NCI-H510A (cell line): ENCODE measurements around the gene CNOT2.
"Not testable (repeated sequence)": the region's sequence is repeated elsewhere in the genome, so short reads cannot be mapped to it uniquely, and the experiment has no call there.

Source experiments
- DNase-seq: peaks from one replicate; lab custom pipeline; 2025; lab: John Stamatoyannopoulos, UW

Gene CNOT2

DNA sequence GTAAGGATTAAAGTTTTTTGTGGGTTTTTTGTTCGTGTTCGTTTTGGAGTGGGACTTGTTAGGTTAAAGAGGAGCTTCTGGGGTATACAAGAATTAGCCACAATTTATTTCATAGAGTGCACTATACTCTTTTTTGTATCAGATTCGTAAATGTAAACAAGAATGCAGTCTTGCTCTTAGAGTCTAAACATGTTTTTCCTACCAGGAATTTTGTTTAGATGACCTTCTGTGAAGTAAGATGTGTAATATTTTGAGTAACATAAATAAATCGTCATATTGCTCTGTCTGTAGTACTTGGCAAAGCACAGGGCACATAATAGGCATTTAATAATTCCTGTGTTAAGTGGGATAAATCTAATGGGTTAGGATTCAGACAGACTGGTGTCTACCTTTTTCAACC, 9.6 kb downstream of the CNOT2 start:
- no peak for DNase-seq

DNA sequence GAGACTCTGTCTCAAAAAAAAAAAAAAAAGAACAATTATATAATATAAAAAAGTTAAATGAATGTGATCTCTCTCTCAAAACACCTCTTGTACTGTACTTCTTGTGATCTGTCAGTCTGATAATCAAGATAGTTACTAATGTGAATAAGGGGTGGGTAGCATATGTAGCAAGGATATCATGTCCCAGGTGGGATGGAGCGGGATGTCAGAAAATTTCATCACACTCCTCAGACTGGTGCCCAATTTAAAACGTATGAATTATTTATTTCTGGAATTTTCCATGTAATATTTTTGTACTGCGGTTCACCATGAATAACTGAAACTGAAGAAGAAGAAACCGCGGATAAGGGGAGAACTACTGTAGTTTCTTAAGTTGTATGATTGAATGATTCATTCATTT, 11.0 kb downstream of the CNOT2 start:
- no peak for DNase-seq

DNA sequence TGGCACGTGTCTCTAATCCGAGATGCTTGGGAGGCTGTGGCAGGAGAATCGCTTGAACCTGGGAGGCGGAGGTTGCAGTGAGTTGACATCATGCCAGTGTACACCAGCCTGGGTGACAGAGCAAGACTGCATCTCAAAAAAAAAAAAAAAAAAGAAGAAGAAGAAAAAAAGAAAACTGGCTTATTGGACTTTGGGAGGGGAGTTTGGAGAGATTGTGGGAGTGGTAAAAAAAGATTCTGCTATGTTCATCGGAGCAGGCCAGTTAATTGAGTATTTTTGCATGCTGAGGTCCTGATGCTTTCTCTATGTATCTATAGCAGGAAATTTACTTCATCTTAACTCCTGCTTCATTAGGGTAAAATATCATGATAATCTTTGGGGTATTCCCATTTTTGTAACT, 11.6 kb downstream of the CNOT2 start:
- no peak for DNase-seq

DNA sequence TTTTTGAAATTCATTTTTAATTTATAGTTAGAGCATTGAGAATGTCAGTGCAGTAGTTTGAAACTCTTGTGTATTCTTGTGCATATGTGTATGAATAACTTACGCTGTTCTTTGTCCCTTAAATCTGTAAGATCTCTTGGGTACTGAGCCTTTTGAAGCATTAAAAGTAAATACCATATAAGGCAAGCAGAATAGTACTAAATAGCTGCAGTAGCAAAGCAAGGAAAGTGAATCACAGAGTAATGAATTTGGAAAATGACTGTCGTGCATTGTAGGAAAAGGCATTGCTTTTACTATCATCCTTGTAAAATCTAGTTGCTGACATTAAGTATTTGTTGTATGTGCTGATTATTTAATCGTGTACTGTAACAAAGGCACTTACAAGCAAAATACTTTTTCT, 12.1 kb downstream of the CNOT2 start:
- no peak for DNase-seq

DNA sequence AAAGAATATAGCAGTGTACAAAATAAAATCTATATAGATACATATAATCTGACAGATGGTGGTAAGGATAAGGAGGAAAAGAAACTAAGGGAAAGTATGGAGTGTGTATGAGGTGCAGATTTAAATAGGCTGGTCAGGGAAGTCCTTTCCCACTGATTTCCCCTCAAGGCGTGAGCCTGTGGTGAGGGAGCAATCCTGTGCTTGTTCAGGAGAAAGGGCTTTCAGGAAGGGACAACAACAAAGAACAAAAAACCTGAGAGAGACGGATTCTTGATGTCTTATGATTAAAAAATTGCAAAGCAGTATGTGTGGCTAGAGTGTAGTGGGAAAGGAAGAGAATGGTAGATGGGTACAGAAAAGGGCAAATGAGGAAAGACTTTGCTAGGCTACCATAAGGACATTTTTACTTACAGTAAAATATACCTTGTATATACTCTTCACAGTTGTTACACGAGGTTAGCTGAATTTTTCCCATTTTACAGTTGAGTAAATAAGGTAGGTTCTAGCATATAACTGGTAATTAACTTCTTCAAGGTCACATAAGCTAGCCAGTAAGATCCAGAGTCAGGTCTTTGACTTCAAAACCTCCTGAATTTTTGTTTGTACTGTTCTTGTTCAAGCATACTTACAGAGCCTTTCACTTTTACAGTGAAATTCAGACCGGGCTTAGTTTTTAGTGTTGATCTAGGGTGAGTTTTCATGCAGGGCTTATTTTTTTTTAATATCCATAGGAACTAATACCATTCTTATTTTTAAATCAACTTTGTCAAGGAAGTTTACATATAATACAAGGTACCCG, 15.6 kb downstream of the CNOT2 start:
- DNase-seq, result no peak

DNA sequence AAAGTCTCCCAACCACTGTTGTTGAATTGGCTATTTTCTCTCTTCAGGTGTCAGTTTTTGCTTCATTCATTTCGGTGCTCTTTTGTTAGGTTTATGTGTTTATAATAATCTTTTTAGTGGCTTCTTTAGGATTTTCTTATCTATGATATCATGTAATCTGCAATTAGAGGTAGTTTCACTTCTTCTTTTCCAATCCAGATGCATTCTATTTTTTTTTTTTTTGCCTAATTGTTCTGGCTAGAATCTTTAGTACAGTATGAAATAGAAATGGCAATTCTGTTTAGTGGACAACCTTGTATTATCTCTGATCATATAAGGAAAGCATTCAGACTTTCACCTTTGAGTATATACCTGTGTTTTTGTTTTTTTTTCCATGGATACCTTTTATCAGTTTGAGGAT, 17.4 kb downstream of the CNOT2 start:
- no peak for DNase-seq

DNA sequence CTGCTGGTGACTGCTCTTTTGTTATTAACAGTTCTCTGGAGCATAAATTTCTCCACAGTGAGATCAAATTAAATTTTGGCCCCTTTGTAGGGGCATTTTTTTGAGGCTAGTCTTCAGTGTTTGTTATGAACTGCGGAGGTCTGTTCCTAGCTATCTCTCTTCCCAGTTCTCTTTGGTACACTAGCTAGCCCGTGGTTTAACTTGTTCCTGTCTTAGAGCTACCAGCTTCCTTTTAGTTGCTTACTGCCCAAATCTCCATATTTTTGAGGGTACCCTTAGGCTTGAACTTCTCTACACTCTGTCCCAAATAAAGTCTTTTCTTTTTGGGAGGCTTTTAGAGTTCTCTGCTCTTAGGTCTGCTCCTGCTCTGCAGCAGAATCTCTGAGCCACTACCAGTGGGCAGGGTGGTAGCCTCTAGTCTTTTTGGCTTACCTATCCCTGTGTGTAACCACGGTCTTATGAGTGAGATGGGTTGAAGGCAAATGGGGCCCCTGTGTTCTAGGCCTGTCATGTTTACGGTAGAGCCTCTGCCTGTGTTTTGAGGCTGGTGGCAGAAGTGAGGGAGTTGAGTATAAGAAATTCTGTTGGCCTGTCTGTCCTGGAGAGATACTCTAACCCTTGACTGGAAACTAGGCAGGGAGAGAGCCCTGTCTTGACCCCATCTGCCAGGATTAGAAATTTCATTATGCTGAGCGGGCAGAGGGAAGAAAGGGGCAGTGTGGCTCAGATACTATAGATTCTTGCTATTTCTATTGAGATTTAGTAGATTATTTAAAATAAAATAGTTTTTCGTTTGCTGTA, 21.0 kb downstream of the CNOT2 start:
- DNase-seq, result no peak

DNA sequence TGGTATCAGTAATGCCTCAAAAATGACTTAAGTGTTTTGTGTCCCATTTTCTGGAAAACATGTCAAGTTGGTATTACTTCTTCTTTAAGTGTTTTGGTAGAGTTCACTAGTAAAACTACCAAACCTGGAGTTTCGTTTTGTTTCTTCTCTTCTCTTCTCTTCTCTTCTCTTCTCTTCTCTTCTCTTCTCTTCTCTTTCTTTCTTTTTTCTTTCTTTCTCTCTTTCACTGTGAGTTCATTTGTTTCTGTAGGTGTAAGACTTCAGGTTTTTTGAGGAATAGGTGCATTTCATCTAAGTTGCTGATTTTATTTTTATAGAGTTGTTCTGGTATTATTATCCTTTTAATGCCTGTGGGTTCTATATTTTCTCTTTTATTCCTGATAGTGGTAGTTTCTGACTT, 21.9 kb downstream of the CNOT2 start:
- DNase-seq, result no peak

DNA sequence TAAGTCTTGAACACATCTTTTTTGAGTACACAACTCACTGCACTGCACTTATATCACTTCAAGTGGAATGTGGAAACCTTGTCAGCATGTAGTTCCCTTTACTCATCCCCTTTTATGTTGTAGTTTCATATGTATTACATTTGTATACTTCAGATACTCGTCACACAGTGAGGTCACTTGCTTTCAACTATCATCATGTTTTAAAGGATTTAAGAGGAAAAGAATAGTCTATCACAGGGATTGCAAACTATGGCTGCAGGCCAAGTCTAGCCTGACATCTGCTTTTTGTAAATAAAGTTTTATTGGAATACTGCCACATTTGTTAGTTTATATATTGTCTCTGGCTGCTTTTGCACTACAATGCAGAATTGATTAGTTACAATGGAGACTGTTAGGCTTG, 24.3 kb downstream of the CNOT2 start:
- no peak for DNase-seq

DNA sequence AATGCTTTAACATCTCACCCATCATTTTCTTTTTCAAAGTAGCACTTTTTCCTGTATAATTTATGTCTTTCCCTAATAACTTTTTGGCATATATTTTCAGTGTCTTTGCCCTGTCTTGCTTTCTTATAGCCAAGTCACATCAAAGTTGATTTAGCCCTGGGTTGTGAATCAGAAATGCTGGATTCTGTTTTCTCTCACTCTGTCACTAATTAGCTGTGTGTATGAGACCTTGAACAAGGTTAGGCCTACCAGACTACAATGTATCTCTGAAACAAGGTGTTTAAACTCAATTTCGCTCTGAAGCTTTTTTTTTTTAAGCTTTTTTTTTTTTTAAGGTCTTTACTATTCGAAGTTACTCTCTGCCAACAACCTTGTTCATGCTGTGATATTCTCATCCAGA, 25.7 kb downstream of the CNOT2 start:
- no peak for DNase-seq

DNA sequence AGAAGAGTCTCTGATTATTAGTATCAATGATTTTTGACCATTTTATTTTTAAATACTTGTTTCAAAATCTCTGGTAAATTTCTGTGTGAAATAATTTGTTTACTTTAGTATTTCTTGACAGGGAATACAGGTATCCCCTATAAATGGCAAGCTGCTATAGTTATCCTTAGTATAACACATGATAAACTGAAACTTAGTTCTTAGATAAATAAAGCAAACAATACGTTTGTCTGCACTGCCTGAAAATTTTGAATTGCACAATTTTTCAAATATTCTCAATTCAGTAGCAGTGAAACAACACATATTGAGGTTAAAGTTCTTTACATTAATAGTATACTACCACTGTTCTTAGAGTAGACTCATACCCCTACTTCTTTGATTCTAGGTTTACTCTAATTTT, 26.9 kb downstream of the CNOT2 start:
- DNase-seq, result no peak

DNA sequence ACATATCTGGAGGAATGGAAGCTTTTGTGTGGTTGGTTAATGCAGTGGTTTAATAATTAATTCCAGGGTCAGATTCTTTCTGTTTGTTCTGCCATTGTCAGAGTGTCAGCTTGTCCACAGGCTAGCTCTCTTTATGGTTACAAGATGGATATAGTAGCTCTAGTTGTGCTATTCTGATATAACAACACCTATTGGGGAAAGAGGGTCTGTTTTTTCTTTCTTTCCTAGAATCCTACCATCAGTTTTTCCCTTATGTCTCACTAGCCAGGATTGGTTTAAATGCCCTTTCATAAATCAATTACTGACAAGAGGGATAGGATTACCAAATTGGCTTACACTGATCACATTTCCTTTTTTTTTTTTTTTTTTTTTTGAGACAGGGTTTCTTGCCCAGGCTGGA, 27.8 kb downstream of the CNOT2 start:
- DNase-seq, result no peak

DNA sequence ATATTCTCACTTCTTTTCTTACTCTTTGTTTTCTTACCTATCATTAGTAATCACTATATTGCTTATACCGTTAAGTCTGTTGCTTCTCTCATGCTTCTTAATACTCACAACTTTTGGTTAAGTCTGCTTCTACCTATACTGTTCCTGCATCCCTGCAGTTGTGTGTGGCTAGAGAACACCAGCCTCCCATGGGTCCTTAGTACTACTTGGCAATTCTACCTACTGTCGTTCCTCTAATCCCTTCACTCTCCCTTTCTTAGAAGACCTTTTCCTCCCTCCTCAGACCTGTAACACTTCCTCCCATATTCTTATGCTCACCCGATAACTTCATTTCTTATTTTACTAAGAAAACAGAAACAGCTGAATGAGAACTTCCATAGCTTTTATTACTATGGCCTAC, 29.3 kb downstream of the CNOT2 start:
- DNase-seq, result no peak

DNA sequence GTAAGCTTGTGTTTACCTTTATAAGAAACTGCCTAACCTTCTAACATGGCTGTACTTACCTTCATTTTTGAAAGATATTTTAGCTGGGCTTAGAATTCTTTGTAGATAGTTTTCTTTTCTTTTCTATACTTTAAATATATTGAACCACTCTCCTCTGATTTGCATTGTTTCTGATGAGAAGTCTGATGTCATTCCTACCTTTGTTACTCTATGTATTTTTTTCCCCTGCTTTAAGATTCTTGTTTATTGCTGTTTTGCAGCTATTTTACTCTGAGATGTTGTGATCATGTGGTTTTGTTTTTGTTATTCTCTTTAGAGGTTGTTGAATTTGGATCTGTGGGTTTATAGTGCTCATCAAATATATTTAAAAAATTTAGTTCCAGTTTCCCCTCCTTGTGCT, 31.8 kb downstream of the CNOT2 start:
- DNase-seq, result no peak

DNA sequence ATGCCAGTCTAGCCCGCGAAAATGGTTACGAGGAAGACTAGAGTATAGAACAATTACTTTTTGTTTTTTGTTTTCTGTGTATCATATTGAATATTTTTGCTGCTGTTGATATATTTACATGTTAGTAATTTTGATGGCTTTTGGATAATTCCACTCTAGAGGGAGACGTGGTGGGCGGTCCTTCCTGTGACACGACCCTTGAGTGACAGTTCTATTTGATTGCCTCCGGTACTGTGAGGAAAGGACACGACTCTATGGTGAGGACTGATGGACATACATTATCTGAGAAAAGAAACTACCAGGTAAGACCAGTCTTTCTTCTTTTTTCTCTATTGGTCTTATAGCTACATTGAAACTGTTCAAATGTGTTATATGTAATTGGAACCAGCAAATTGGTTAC, 34.7 kb downstream of the CNOT2 start:
- no peak for DNase-seq

DNA sequence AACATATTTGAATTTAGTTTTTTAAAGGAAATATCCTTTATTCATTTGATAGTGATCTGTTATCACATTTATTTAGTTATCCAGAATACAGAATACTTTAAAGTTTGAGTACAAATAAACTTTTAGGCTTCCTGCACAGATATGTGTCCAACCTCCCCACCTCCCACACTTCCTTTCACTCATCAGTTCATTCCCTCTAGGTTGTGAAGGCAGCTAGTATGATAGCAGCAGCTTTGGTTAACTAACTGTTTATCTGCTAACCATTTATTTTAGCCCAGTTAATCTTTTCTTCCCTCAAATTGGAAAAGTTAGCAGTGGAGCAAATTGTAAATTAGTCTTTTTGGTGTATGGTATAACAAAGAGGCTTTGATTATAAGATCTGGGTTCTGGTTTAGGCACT, 35.7 kb downstream of the CNOT2 start:
- no peak for DNase-seq

DNA sequence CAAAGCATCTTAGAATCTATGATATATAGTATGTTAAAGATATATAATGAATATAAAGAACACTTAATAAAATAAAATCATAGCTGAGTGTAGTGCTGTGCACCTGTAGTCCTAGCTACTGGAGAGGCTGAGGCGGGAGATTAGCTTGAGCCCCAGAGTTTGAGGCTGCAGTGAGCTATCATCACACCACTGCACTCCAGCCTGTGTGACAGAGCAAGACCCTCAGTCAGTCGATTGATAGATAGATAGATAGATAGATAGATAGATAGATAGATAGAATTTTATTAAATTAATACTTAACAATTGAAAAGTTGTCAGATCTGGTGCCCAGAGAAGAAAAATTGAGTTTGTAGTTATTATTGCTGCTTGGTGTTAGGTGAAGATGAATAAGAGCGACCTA, 40.0 kb downstream of the CNOT2 start:
- no peak for DNase-seq

DNA sequence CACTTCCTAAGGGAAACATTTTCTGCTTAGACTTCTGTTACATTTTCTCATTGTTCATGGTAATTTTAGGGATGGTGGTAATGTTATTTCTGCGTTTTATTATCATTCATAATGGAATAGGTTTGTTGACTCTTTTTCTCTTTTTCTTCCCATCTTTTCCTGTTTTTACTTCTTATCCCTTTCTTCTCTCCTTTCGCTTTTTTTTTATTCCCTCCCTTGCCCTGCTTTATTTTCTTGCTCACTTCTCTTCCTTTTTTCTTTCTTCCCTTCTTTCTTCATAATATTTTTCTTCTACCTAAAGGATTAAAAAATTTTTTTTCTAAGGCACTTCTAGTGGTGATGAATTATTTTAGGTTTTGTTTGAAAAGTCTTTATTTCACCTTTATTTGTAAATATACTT, 45.6 kb downstream of the CNOT2 start:
- DNase-seq, result no peak

DNA sequence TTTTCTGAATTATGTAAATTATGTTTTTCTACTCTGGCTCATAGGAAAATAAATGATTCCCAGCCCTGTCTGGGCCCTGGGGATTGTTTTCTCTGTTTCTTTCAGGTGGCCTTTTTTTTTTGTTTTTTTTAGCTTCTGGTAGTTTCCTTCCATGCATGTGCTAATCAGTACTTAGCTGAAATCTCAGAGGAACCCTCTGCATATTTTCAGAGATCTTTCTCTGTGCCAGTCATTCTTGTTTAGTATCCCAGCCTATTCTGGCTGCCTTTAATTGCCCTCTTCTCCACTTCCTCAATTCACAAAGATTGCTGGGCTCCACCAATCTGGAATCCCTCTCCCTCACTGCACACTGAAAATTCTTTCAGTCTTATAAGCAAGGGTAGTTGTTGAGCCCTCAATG, 46.9 kb downstream of the CNOT2 start:
- DNase-seq, result no peak

DNA sequence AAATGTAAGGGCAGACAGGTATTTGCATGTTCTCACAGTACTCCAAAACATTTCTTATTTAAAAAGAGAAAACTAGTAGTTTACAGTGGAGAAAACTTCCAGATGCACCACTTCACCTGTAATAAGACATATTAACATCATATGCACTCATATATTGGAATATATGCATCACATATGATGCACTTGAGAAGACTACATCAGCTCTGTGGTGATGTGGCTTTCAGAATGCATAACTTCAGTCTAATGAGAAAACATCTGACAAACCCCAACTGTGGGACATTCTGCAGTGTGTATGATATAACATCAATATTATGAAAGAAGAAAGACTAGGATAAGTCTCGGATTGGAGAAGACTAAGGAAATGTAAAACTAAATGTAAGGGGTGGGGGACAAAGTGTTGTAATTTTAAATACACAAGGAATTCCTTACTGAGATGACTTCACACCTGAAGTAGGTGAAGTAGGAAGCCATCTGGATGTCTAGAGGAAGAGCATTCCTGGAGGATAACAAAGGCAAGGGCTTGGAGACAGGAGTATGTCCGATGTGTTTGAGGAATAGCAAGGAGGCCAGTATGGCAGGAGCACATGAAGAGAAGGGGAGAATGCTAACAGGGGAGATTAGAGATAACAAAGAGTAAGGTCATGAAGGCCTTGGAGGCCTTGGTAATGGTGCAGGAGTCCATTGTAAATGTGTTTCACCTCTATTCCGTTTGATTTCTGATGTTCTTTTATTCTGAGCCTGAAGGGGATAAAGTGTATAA, 49.0 kb downstream of the CNOT2 start:
- no peak for DNase-seq

DNA sequence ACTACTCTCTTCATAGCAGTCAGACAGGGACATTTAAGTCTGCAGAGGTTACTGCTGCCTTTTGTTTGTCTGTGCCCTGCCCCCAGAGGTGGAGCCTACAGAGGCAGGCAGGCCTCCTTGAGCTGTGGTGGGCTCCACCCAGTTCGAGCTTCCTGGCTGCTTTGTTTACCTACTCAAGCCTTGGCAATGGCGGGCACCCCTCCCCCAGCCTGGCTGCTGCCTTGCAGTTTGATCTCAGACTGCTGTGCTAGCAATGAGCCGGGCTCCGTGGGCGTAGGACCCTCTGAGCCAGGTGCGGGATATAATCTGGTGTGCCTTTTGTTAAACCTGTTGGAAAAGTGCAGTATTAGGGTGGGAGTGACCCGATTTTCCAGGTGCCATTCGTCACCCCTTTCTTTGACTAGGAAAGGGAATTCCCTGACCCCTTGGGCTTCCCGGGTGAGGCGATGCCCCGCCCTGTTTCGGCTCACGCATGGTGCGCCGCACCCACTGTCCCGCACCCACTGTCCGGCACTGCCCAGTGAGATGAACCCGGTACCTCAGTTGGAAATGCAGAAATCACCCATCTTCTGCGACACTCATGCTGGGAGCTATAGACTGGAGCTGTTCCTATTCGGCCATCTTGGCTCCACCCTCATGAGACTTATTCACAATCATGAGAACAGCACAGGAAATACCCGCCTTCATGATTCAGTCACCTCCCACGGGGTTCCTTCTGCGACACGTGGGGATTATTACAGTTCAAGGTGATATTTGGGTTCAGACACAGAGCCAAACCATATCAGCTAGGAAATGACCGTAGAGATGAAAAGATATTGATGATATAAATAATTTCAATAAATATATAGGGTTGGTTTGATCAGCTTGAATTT, 61.7 kb downstream of the CNOT2 start:
- DNase-seq, result not testable (repeated sequence)

DNA sequence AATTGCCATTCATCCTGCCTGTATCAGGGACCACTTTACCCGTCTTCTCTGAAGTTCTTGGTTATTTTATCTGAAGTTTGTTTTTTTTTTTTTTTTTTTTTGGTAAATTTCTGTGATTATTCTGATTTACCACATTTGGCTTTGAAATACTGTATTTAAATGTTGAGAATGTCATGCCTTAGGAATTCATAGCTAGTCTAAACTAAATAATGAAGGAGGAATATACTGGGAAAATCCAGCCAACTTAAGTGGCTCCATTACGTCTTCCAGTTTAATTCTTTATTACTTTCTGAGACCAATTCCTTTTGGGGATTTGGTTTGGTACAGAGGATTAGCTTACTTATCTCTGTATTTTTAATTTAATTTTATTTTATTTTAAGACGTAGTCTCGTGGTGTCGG, 62.6 kb downstream of the CNOT2 start:
- DNase-seq, result no peak
